ENCODE results near the gene BTNL2. TPM values are rescaled to one million over a fixed set of nuclear protein-coding genes. Genes with fewer than 3 reads are reported as not detected.
A peak's percentile ranks its signal among the peaks of the same experiment; 100 is the strongest.
"Not testable (repeated sequence)": the region's sequence is repeated elsewhere in the genome, so short reads cannot be mapped to it uniquely, and the experiment has no call there.

Gene BTNL2
- total and polyA plus RNA-seq, 4 donors, result 0.67 to 2.3 TPM; not detected in 2

- H3K36me3 ChIP-seq (ENCODE audit: control insufficient read depth, insufficient read depth, low read length), result no peaks in the 10 kb centered on the region
- DNase-seq (ENCODE audit: low read depth in 4 of 6, low spot score in 6 of 6), result peak in 1 of 6 donors; percentile 4
- no peaks in the 10 kb centered on the region for H3K9me3 ChIP-seq (ENCODE audit: control insufficient read depth, insufficient read depth, low read length)
- H3K27me3 ChIP-seq (ENCODE audit: control insufficient read depth, insufficient read depth, low read length), result no peaks in the 10 kb centered on the region
- no peak overlapping the region for H3K4me3 ChIP-seq (ENCODE audit: low read depth, low read length)
- 100% methylated on average over 1 of the region's 2 CpGs for WGBS (ENCODE audit: insufficient coverage)
- H3K27ac ChIP-seq (ENCODE audit: low read depth, low read length), result no peak overlapping the region
- H3K4me1 ChIP-seq (ENCODE audit: control insufficient read depth, insufficient read depth, low read length), result no peaks in the 10 kb centered on the region
These were observed 30.2 kb upstream of the BTNL2 start for GRCh38 chr6:32436995-32437836.

GRCh38 chr6:32436186-32436585 lies 29.2 kb upstream of the BTNL2 start:
- Histone ChIP-seq H3K27me3 (ENCODE audit: control insufficient read depth, insufficient read depth, low read length) (no peaks in the 10 kb centered on the region), H3K4me3 (ENCODE audit: low read depth, low read length) (no peak overlapping the region), H3K27ac (ENCODE audit: low read depth, low read length) (no peak overlapping the region), H3K4me1 (ENCODE audit: control insufficient read depth, insufficient read depth, low read length) (no peaks in the 10 kb centered on the region), H3K9me3 (ENCODE audit: control insufficient read depth, insufficient read depth, low read length) (no peaks in the 10 kb centered on the region), H3K36me3 (ENCODE audit: control insufficient read depth, insufficient read depth, low read length) (no peaks in the 10 kb centered on the region)
- no peak for DNase-seq (ENCODE audit: low read depth in 4 of 6, low spot score in 6 of 6)
- WGBS (ENCODE audit: insufficient coverage), result 40% methylated on average over 1 of the region's 4 CpGs

- not testable (repeated sequence) for H3K27me3 ChIP-seq (ENCODE audit: control insufficient read depth, insufficient read depth, low read length); H3K36me3 ChIP-seq (ENCODE audit: control insufficient read depth, insufficient read depth, low read length); H3K27ac ChIP-seq (ENCODE audit: low read depth, low read length); H3K9me3 ChIP-seq (ENCODE audit: control insufficient read depth, insufficient read depth, low read length); H3K4me1 ChIP-seq (ENCODE audit: control insufficient read depth, insufficient read depth, low read length); DNase-seq (ENCODE audit: low read depth in 4 of 6, low spot score in 6 of 6); H3K4me3 ChIP-seq (ENCODE audit: low read depth, low read length)
- WGBS (ENCODE audit: insufficient coverage), result 100% methylated on average over 1 of the region's 1 CpG
These were observed 27.0 kb upstream of the BTNL2 start for GRCh38 chr6:32433950-32434349.

DNA sequence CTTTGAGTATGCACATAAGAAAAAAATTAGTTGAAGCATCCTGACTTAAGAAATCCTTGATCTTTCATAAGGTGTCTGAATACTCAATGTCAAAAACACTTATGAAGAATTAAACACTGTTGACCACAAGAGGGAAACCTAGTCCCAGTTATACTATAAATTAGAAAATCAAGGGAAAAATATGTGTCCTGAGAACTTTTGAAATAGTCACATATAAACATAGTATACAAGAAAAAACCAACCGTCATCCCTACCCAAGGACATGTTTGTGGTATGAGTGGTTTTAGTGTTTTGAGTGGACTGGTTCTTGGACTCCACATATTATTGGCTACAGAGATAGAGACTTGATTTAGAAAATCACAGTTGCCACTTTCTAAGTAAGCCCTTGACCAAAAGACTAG lies 25.1 kb upstream of the BTNL2 start:
- WGBS (ENCODE audit: insufficient coverage), result no CpG with 5 or more reads among the region's 1 CpG

GRCh38 chr6:32431142-32431541 lies 24.2 kb upstream of the BTNL2 start:
- Histone ChIP-seq H3K36me3 (ENCODE audit: control insufficient read depth, insufficient read depth, low read length) (no peaks in the 10 kb centered on the region), H3K27me3 (ENCODE audit: control insufficient read depth, insufficient read depth, low read length) (no peaks in the 10 kb centered on the region), H3K27ac (ENCODE audit: low read depth, low read length) (no peak overlapping the region), H3K4me3 (ENCODE audit: low read depth, low read length) (no peak overlapping the region), H3K4me1 (ENCODE audit: control insufficient read depth, insufficient read depth, low read length) (no peaks in the 10 kb centered on the region), H3K9me3 (ENCODE audit: control insufficient read depth, insufficient read depth, low read length) (no peaks in the 10 kb centered on the region)
- DNase-seq (ENCODE audit: low read depth in 4 of 6, low spot score in 6 of 6), result no peak
- WGBS (ENCODE audit: insufficient coverage), result 50% methylated on average over 1 of the region's 3 CpGs

More for the DNA sequence above, 25.1 kb upstream of the BTNL2 start:
- H3K27ac ChIP-seq (ENCODE audit: low read depth, low read length), result no peak overlapping the region
- peak in 3 of 6 donors; percentile 13 to 75 (median 39) for DNase-seq (ENCODE audit: low read depth in 4 of 6, low spot score in 6 of 6)
- no peaks in the 10 kb centered on the region for H3K4me1 ChIP-seq (ENCODE audit: control insufficient read depth, insufficient read depth, low read length)
- H3K36me3 ChIP-seq (ENCODE audit: control insufficient read depth, insufficient read depth, low read length), result no peaks in the 10 kb centered on the region
- H3K27me3 ChIP-seq (ENCODE audit: control insufficient read depth, insufficient read depth, low read length), result no peaks in the 10 kb centered on the region
- H3K9me3 ChIP-seq (ENCODE audit: control insufficient read depth, insufficient read depth, low read length), result no peaks in the 10 kb centered on the region
- H3K4me3 ChIP-seq (ENCODE audit: low read depth, low read length), result no peak overlapping the region

- Histone ChIP-seq H3K27me3 (ENCODE audit: control insufficient read depth, insufficient read depth, low read length) (no peaks in the 10 kb centered on the region), H3K36me3 (ENCODE audit: control insufficient read depth, insufficient read depth, low read length) (no peaks in the 10 kb centered on the region), H3K4me1 (ENCODE audit: control insufficient read depth, insufficient read depth, low read length) (no peaks in the 10 kb centered on the region), H3K9me3 (ENCODE audit: control insufficient read depth, insufficient read depth, low read length) (no peaks in the 10 kb centered on the region), H3K4me3 (ENCODE audit: low read depth, low read length) (no peak overlapping the region), H3K27ac (ENCODE audit: low read depth, low read length) (no peak overlapping the region)
- 70% methylated on average over 2 of the region's 3 CpGs for WGBS (ENCODE audit: insufficient coverage)
- DNase-seq (ENCODE audit: low read depth in 4 of 6, low spot score in 6 of 6), result no peak
These were observed 23.2 kb upstream of the BTNL2 start for GRCh38 chr6:32430179-32430578.

- Histone ChIP-seq H3K36me3 (ENCODE audit: control insufficient read depth, insufficient read depth, low read length) (no peaks in the 10 kb centered on the region), H3K4me1 (ENCODE audit: control insufficient read depth, insufficient read depth, low read length) (no peaks in the 10 kb centered on the region), H3K4me3 (ENCODE audit: low read depth, low read length) (no peak overlapping the region), H3K27ac (ENCODE audit: low read depth, low read length) (no peak overlapping the region), H3K9me3 (ENCODE audit: control insufficient read depth, insufficient read depth, low read length) (no peaks in the 10 kb centered on the region), H3K27me3 (ENCODE audit: control insufficient read depth, insufficient read depth, low read length) (no peaks in the 10 kb centered on the region)
- 100% methylated on average over 2 of the region's 4 CpGs for WGBS (ENCODE audit: insufficient coverage)
- DNase-seq (ENCODE audit: low read depth in 4 of 6, low spot score in 6 of 6), result no peak
These were observed 21.0 kb upstream of the BTNL2 start for GRCh38 chr6:32427934-32428474.

- no CpG with 5 or more reads among the region's 1 CpG for WGBS (ENCODE audit: insufficient coverage)
- H3K27me3 ChIP-seq (ENCODE audit: control insufficient read depth, insufficient read depth, low read length), result no peaks in the 10 kb centered on the region
- no peaks in the 10 kb centered on the region for H3K36me3 ChIP-seq (ENCODE audit: control insufficient read depth, insufficient read depth, low read length)
- no peaks in the 10 kb centered on the region for H3K9me3 ChIP-seq (ENCODE audit: control insufficient read depth, insufficient read depth, low read length)
- H3K4me3 ChIP-seq (ENCODE audit: low read depth, low read length), result no peak overlapping the region
- no peaks in the 10 kb centered on the region for H3K4me1 ChIP-seq (ENCODE audit: control insufficient read depth, insufficient read depth, low read length)
- H3K27ac ChIP-seq (ENCODE audit: low read depth, low read length), result no peak overlapping the region
- DNase-seq (ENCODE audit: low read depth in 4 of 6, low spot score in 6 of 6), result no peak
These were observed 20.2 kb upstream of the BTNL2 start for GRCh38 chr6:32427218-32427617.

- no peak overlapping the region for H3K27ac ChIP-seq (ENCODE audit: low read depth, low read length)
- DNase-seq (ENCODE audit: low read depth in 4 of 6, low spot score in 6 of 6), result no peak
- H3K9me3 ChIP-seq (ENCODE audit: control insufficient read depth, insufficient read depth, low read length), result no peaks in the 10 kb centered on the region
- no peaks in the 10 kb centered on the region for H3K4me1 ChIP-seq (ENCODE audit: control insufficient read depth, insufficient read depth, low read length)
- 100% methylated on average over 1 of the region's 4 CpGs for WGBS (ENCODE audit: insufficient coverage)
- no peak overlapping the region for H3K4me3 ChIP-seq (ENCODE audit: low read depth, low read length)
- no peaks in the 10 kb centered on the region for H3K36me3 ChIP-seq (ENCODE audit: control insufficient read depth, insufficient read depth, low read length)
- H3K27me3 ChIP-seq (ENCODE audit: control insufficient read depth, insufficient read depth, low read length), result no peaks in the 10 kb centered on the region
These were observed 19.4 kb upstream of the BTNL2 start for GRCh38 chr6:32426338-32426737.

All from spinal cord (tissue), 10 donors.